ENCODE results near the gene AMDHD1. TPM values are rescaled to one million over a fixed set of nuclear protein-coding genes. Genes with fewer than 3 reads are reported as not detected.
A peak's percentile ranks its signal among the peaks of the same experiment; 100 is the strongest.

Gene AMDHD1
- total and polyA plus RNA-seq, 10 donors, result 2.2 to 12.2 (median 3.0) TPM

- Histone ChIP-seq H3K9me3 (no peaks in the 10 kb centered on the region), H3K4me1 (no peaks in the 10 kb centered on the region), H3K27ac (no peak overlapping the region), H3K27me3 (replicated peaks in 1 of 7) (no peaks in the 10 kb centered on the region), H3K36me3 (peaks cover 0 to 8% (median 0%) of the 10 kb centered on the region in 6 donors), H3K4me3 (no peak overlapping the region)
- intact Hi-C loops (cut with DNase I; ENCODE audit: low total_unique reads), result no loop called here
- no peak for DNase-seq
- TF ChIP-seq POLR2A (IDR thresholded peaks at IDR 0.05) (no peak), CTCF (IDR thresholded peaks at IDR 0.05 in 8 of 11, conservative IDR thresholded peaks at IDR 0.05 in 3 of 11) (no peak), POLR2AphosphoS5 (IDR thresholded peaks at IDR 0.05) (no peak)
- 81 to 91% (median 83%) methylated on average over 22 to 27 of the region's 27 CpGs for WGBS, 5 donors
Measured at GRCh38 chr12:95956557-95957145, 13.5 kb downstream of the AMDHD1 start.

- intact Hi-C loops (cut with DNase I; ENCODE audit: low total_unique reads), result no loop called here
Measured at GRCh38 chr12:95959107-95959506, 16.0 kb downstream of the AMDHD1 start.

GRCh38 chr12:95960241-95960640, 17.1 kb downstream of the AMDHD1 start:
- intact Hi-C loops (cut with DNase I; ENCODE audit: low total_unique reads), result no loop called here
- TF ChIP-seq CTCF (IDR thresholded peaks at IDR 0.05 in 8 of 11, conservative IDR thresholded peaks at IDR 0.05 in 3 of 11) (no peak), POLR2AphosphoS5 (IDR thresholded peaks at IDR 0.05) (no peak)
- H3K27ac ChIP-seq, result no peak overlapping the region
- H3K36me3 ChIP-seq, result peaks cover 0 to 4% (median 0%) of the 10 kb centered on the region in 6 donors
- H3K4me3 ChIP-seq, result no peak overlapping the region
- H3K9me3 ChIP-seq, result no peaks in the 10 kb centered on the region
- no peaks in the 10 kb centered on the region for H3K4me1 ChIP-seq
- H3K27me3 ChIP-seq (replicated peaks in 1 of 7), result no peaks in the 10 kb centered on the region
- DNase-seq, result no peak
- WGBS, 5 donors, result 57 to 76% (median 63%) methylated on average over 5 of the region's 5 CpGs

More at GRCh38 chr12:95959107-95959506, 16.0 kb downstream of the AMDHD1 start:
- no peak for DNase-seq
- H3K36me3 ChIP-seq, result peaks cover 0 to 4% (median 0%) of the 10 kb centered on the region in 6 donors
- H3K4me3 ChIP-seq, result no peak overlapping the region
- no peaks in the 10 kb centered on the region for H3K27me3 ChIP-seq (replicated peaks in 1 of 7)
- no peak overlapping the region for H3K27ac ChIP-seq
- no peaks in the 10 kb centered on the region for H3K9me3 ChIP-seq
- TF ChIP-seq POLR2AphosphoS5 (IDR thresholded peaks at IDR 0.05) (no peak), CTCF (IDR thresholded peaks at IDR 0.05 in 8 of 11, conservative IDR thresholded peaks at IDR 0.05 in 3 of 11) (peak in 1 of 11 experiments; percentile 11)
- 60 to 80% (median 66%) methylated on average over 1 of the region's 1 CpG for WGBS, 5 donors
- no peaks in the 10 kb centered on the region for H3K4me1 ChIP-seq

- intact Hi-C loops (cut with DNase I; ENCODE audit: low total_unique reads), result no loop called here
- Histone ChIP-seq H3K27me3 (replicated peaks in 1 of 7) (no peaks in the 10 kb centered on the region), H3K27ac (no peak overlapping the region), H3K9me3 (no peaks in the 10 kb centered on the region), H3K4me1 (no peaks in the 10 kb centered on the region), H3K4me3 (no peak overlapping the region), H3K36me3 (peaks cover 0 to 11% (median 0%) of the 10 kb centered on the region in 6 donors)
- 77 to 87% (median 83%) methylated on average over 7 of the region's 7 CpGs for WGBS, 5 donors
- no peak for TF ChIP-seq POLR2A (IDR thresholded peaks at IDR 0.05)
- no peak for TF ChIP-seq CTCF (IDR thresholded peaks at IDR 0.05 in 8 of 11, conservative IDR thresholded peaks at IDR 0.05 in 3 of 11)
- TF ChIP-seq POLR2AphosphoS5 (IDR thresholded peaks at IDR 0.05), result no peak
- DNase-seq, result no peak
Measured at GRCh38 chr12:95962222-95962621, 19.1 kb downstream of the AMDHD1 start.

Data from spleen (tissue), 11 donors.